SK-N-SH treated with all-trans-retinoic acid at 6 μM for 48 hours (cell line): ENCODE results near the gene KAT6B.

Experiments
- ARNTL ChIP-seq: fragments of 450-650 bp; formaldehyde crosslinking; IDR thresholded peaks from 2 replicates; pipeline ENCODE4 v1.5.0; 2020; ENCODE audit warnings: low read depth, mild to moderate bottlenecking, moderate library complexity, borderline replicate concordance
- OSR1 ChIP-seq: fragments of 250-450 bp; sonication (Bioruptor Pico); IDR thresholded peaks from 2 replicates; pipeline ENCODE4 v1.8.0; 2022; ENCODE audit warnings: moderate library complexity, mild to moderate bottlenecking, inconsistent platforms
- RARB ChIP-seq: fragments of 250-450 bp; sonication (Bioruptor Pico); IDR thresholded peaks from 2 replicates; pipeline ENCODE4 v1.8.0; 2021; ENCODE audit warnings: mild to moderate bottlenecking, moderate library complexity
- ZC3H10 ChIP-seq: fragments of 250-450 bp; sonication (Bioruptor Pico); IDR thresholded peaks from 2 replicates; pipeline ENCODE4 v1.5.1; 2021; ENCODE audit warnings: mild to moderate bottlenecking, moderate library complexity
- TF ChIP-seq, protein P1 (sequence below): fragments of 250-450 bp; sonication (Bioruptor Pico); IDR thresholded peaks from 2 replicates; pipeline ENCODE4 v1.8.0; 2020; ENCODE audit warnings: mild to moderate bottlenecking, moderate library complexity, borderline replicate concordance

DNA sequence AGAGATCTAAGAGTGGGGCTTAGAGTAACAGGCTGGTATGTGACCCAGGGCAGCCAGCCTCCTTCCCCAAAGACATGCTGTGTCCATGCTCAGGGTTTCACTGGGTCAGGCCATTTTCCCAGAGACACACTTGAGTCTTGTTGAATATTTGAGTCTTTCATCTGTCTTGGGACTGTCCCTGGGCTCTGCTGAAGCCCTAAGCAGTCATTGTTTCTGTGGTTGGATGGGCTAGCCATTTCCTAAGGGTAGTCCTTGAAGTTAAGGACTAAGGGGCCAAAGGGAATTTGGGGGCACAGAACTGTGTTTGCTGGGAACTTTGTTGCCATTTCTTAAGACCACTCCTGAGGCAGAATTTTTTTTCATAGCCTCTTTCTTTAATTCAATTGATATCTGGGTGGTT is 186.6 kb downstream of the KAT6B start:
- TF ChIP-seq RARB (CRISPR knock-in tag) (no peak), OSR1 (CRISPR knock-in tag) (no peak), ARNTL (no peak), ZC3H10 (no peak)
- TF ChIP-seq, protein P1, sequence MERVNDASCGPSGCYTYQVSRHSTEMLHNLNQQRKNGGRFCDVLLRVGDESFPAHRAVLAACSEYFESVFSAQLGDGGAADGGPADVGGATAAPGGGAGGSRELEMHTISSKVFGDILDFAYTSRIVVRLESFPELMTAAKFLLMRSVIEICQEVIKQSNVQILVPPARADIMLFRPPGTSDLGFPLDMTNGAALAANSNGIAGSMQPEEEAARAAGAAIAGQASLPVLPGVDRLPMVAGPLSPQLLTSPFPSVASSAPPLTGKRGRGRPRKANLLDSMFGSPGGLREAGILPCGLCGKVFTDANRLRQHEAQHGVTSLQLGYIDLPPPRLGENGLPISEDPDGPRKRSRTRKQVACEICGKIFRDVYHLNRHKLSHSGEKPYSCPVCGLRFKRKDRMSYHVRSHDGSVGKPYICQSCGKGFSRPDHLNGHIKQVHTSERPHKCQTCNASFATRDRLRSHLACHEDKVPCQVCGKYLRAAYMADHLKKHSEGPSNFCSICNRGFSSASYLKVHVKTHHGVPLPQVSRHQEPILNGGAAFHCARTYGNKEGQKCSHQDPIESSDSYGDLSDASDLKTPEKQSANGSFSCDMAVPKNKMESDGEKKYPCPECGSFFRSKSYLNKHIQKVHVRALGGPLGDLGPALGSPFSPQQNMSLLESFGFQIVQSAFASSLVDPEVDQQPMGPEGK: no peak
